22Rv1 (cell line): ENCODE measurements around the gene ZCCHC7.

Experiments
- ZFX ChIP-seq: fragments of 450-650 bp; IDR thresholded peaks from 2 replicates; pipeline ENCODE4 v1.6.1; 2017; ENCODE audit warnings: antibody characterized with exemption, borderline replicate concordance
- TF ChIP-seq, protein P1 (sequence below): fragments of 450-650 bp; IDR thresholded peaks from 2 replicates; pipeline ENCODE4 v1.5.1; 2017; ENCODE audit warnings: mild to moderate bottlenecking

DNA sequence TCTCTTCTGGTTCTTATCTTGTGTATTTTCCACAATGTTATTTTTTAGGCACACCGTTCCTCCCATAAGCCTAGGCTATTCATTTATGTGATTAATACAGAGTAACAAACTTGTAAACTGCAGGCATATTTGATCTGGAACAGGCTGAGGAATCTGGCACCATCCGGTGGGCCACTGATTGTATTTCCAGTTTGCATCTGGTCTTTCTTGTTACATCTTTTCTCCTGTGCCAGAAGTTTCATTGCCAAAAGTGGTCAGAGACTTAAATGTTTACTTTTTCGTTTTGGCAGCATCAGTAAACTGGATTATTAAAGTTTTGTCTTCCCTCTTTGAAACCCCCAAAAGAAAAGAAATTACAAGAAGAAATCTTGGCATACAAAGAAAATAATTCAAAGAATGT lies 17.9 kb upstream of the ZCCHC7 start:
- TF ChIP-seq, protein P1, sequence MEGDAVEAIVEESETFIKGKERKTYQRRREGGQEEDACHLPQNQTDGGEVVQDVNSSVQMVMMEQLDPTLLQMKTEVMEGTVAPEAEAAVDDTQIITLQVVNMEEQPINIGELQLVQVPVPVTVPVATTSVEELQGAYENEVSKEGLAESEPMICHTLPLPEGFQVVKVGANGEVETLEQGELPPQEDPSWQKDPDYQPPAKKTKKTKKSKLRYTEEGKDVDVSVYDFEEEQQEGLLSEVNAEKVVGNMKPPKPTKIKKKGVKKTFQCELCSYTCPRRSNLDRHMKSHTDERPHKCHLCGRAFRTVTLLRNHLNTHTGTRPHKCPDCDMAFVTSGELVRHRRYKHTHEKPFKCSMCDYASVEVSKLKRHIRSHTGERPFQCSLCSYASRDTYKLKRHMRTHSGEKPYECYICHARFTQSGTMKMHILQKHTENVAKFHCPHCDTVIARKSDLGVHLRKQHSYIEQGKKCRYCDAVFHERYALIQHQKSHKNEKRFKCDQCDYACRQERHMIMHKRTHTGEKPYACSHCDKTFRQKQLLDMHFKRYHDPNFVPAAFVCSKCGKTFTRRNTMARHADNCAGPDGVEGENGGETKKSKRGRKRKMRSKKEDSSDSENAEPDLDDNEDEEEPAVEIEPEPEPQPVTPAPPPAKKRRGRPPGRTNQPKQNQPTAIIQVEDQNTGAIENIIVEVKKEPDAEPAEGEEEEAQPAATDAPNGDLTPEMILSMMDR, result no peak
- no peak for TF ChIP-seq ZFX
